GM19468 (cell line): ENCODE data around the gene PFN3.

ENCODE experiments used
- ATAC-seq: cut with Tn5 transposase; IDR thresholded peaks from one replicate; pipeline ENCODE4 v1.9.1; 2021; ENCODE audit warnings: mild to moderate bottlenecking, moderate library complexity, moderate number of reproducible peaks; ENCODE audit not compliant: unreplicated experiment; ENCODE audit errors: extremely low read depth

PFN3 gene

GRCh38 chr5:177399997-177400868, at the start of gene PFN3:
PFN3 (minus strand) TSS chr5:177400661; CDS start chr5:177400576, 85 bp downstream.
- ATAC-seq: no peak

DNA sequence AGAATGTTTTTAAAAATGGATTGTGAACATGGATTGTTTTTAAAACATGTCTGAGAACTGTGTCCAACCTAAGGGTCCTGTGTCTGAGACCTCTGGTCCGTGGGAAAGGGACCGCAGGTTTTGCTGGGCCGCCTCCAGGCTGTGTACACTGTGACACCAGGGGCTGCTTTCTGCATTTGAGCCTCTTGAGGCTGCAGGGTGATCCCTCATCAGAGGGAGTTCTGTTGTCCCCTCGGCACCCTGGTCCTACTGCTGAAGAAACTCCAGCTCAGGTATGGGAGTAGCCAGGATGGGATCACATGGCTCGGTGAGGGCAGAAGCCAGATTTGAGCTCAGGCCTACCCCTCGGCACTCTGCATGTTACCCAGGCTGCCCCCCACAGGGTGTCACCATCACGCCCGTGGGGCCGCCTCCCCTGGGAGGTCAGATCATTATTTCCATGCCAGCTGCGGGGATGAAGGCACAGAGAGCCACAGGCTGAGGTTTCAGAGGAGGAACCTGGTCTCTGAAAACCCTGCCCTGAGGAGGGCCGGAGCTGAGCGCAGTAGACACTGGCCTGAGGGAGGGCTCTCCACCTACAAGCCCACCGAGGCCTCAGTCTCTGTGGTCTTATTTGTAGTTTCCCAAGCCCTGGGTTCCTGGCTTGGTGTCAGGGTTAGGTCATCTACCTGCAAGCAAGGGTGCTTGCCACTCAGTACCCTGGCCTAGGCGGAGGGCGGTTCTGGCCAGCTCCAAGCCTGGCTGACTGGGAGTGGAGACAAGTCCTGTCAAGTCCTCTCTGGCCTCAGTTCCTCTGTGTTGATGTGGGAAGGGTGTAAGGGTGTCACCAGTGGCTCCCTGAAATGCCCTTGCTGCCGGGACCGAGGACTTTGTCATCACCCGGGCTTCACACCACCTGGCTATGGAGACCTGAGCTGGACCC, 48.9 kb upstream of the PFN3 start:
- no peak for ATAC-seq

DNA sequence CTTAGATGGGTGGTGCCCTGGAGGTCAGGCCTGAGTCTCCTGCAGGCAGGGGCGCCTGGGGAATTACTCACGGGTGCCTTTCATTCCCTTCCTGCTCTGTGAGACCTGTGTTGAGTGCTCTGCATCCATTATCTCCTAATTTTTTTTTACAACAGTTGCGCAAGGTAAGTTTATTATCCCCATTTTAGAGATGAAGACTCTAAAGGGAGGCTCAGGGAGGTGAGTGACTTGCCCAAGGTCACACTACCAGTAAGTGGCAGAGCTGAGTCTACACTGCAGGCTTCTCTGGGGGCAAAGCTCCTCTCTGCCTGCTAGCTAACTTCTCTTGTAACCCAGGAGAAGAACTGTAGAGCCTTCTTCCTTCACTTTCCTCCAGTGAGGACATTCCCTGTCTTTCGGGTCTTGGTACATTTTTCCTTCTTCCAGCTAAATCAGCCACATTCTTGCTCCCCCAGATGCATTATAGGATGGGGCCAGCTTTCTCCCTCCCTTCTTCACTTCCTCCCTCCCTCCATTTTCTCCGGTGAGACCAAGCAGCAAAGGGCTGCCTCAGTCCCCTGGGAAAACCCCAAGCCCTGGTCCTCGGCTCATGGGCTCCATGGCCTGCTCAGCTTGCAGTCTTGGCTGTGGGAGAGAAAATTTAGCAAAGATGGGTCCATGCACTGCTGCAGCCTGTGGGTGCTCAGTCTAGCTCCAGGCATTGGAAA, 47.9 kb upstream of the PFN3 start:
- ATAC-seq: no peak

DNA sequence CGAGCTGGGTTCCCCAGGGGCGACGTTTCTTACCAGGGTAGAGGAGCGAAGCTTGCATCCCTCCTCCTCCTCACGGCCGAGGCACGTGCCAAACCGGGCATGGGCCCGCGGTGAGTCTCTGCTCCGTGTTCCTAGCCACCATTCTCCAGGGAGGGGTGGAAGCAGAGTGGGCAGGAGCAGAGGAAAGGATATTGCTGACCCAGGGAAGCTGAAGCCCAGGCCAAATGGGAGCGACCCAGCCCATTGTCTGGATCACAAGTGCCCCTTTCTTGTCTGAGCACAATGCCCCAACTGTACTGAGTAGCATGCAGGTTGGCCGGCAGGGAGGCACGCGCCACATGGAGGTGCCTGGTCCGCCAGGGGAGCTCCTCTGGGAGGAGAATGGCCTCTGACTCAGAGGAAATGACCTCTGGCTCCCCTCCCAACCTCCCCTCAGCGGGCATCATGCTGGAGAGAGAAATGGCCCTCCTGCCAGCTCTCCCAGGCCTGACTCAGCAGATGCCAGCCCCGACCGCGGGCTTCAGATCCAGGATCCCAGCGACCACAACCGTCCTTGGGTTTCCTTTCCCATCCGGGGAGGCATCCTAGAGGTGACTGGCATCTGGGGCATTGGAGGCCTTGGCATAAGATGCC, 47.3 kb upstream of the PFN3 start:
- no peak for ATAC-seq

- peak; percentile 13 for ATAC-seq
These were observed 46.7 kb upstream of the PFN3 start for GRCh38 chr5:177447066-177447610.

GRCh38 chr5:177446200-177447065, 46.0 kb upstream of the PFN3 start, which contains the start of gene PRR7:
PRR7 (plus strand) TSS chr5:177446814; CDS start chr5:177455068, 8,254 bp downstream.
- ATAC-seq: peak; percentile 30

DNA sequence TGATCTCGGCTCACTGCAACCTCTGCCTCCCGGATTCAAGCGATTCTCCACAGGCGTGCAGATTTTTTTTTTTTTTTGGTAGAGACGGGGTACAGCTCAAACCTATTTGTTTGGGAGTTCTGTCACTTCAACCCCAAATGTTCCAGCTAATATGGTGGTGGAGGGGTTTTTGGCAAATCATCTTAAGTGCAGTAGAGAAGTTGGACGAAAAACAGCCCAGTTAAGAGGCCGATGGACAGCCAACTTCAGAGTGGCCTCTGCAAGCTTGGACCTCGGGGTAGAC, 45.4 kb upstream of the PFN3 start:
- no peak for ATAC-seq

DNA sequence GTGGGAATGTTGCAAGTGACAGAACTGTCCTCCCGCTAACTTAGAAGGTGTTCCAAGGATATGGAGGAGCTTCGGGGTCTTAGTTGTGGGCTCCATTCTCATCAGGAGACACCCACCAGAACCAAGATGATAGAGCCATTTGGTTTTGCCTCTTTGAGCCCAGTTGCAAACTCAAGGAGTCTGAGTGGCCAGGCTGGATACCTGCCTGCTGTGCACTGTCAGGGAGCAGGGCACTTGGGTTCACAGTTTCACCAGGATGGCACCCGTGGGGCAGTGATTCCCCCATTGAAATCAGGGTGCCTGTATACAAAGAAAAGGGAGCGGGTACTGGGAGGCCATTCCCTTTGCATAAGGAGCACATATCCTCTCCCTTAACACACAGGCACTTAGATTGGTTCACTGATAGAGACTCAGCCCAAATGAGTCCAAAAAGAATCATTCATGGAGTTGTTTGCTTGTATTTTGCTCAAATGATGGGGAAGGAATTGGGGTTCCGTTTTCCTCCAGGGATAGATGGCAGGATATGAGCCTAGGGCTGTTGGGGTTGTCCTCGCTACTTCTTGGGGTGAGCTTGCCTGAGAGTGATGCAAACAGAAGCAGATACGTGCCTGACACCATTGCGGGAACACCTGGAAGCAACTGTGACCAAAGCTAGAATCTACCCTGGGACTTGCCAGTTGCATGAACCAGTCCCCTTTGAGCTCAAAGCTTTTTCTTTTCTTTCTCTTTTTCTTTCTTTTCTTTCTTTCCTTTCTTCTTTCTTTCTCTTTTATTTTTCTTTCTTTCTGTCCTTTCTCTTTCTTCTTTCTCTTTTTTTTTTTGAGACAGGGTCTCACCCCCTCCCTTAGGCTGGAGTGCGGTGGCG, 44.8 kb upstream of the PFN3 start:
- ATAC-seq: no peak

- ATAC-seq: no peak
These were observed 43.9 kb upstream of the PFN3 start for GRCh38 chr5:177444106-177445051.

DNA sequence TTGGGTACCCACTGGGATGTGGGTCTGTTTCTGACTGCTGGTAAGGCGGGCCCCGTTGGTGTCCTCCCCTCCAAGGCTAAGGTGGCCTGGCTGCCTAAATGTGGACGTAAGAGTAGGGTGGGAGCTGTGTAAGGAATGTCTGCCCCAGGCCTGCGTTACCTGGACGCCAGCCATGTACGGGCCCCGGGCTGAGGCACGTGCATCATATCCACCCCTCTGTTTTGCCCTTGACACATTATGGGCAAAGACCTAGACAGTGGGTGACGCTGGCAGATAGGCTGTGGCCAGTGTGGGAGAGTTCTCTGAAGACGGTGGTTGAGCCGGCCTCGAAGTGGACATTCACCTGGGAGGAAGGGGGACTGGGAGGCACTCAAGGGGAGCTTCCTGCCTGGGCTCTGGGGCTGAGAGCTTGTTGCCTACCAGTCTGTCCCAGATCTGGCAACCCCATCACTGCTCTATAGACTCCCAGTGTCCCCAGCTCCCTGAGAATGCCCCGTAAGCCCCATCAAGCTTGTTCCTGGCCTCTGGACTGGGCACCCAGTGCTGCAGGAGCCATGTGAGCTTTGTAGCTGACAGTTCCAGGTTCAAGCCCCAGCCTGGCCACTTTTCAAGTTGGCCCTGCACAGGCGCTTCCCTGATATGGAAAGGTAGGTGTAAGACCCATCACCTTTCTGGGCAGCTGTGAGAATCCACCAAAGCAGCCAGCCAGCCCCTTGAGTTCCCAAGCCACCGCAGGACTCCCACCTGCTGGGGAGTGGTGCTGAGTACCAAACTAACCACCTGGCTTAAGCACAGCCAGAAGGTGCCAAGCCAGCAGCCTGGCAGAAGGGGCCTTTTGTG, 42.9 kb upstream of the PFN3 start:
- no peak for ATAC-seq

DNA sequence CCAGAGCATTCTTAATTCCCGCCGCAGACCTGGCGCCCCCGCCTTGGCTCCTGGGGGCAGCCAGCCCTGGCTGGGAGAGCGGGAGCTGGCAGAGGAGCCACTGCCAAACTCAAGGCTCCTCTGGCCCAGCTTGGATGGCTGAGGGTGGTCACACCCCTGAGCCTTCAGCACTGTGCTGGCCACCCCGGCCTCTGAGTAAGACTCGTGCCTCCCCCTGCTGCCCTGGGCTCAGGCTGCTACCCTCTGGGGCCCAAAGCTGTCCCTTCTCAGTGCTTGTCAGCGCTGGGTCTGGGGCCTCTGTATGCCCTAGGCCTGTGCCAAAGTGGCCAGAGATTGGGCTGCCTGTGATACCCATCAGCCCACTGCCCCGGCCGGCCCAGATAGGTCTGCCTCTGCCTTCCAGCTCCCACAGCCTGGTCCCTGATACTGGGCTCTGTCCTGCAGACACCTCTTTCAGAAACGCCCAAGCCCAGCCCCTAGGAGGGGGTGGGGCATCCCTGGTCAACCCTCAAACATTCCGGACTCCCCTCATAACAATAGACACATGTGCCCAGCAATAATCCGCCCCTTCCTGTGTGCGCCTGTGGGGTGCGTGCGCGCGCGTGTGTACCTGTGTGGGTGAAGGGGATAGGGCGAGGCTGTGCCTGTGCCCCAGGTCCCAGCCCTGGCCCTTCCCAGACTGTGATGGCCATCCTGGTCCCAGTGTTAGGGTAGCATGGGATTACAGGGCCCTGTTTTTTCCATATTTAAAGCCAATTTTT, 41.8 kb upstream of the PFN3 start:
- no peak for ATAC-seq

DNA sequence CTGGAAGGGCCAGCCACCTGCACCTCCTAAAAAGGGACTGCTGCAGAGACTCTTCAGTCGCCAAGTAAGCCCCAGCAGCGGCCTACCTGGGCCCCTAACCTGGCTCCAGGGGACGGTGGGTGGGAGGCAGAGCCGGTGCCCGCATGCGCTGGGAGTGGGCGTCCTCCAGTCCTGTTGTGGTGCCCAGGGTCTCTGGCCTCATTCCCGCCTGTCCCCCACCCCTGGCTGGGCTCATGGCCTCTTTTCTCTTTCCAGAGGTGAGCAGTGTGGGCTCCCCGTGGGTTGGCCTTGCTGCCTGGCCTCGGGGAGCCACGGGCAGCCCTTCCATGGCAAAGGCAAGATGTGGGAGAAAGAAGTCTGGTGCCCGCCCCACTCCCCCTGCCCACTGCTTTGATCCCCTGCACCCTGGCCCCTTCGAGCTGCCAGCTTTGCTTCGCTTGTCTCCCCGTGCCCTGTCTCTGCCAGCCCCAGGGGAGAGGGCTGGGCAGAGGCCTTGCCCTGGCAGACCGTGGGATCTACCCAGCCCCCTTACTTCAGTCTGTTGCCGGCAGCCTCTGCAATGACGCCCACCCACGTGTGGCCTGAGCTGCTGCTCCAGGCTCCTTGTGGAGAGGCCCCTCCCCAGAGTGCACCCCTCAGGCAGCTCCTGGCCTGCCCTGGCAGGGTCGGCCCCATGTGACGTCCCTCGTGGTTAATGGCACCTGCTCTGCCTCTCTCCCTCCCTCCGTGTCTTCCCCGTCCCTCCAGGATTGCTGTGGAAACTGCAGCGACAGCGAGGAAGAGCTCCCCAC, 40.7 kb upstream of the PFN3 start:
- ATAC-seq: no peak

- no peak for ATAC-seq
These were observed 39.9 kb upstream of the PFN3 start for GRCh38 chr5:177440211-177440989.

DNA sequence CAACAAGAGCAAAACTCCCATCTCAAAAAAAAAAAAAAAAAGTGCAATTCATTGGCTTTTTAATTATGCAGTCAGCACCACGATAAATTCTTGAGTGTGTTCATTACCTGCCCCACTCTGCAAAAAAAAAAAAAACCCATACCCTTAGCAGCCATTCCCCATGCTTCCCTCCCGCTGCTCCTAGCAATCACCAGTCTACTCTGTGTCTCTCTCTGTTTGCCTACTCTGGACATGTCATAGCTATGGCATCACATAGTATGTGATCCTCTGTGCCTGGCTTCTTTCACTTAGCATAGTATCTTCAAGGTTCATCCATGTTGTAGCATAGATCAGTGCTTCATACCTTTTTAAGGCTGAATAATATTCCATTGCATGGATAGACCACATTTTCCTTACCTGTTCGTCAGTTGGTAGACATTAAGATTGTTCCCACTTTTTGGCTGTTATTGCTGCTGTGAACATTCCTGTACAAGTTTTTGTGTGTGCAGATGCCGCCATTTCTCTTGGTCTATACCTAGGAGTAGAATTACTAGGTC, 39.1 kb upstream of the PFN3 start:
- ATAC-seq: no peak
